SIG-M5 (cell line): ENCODE measurements around the gene MALSU1.
A peak's percentile ranks its signal among the peaks of the same experiment; 100 is the strongest.
"Not testable (repeated sequence)": the region's sequence is repeated elsewhere in the genome, so short reads cannot be mapped to it uniquely, and the experiment has no call there.

Experiments used
- DNase-seq: peaks from one replicate; lab custom pipeline; 2025; lab: John Stamatoyannopoulos, UW

MALSU1 gene

GRCh38 chr7:23285657-23286646, 13.2 kb upstream of the MALSU1 start:
- no peak for DNase-seq

DNA sequence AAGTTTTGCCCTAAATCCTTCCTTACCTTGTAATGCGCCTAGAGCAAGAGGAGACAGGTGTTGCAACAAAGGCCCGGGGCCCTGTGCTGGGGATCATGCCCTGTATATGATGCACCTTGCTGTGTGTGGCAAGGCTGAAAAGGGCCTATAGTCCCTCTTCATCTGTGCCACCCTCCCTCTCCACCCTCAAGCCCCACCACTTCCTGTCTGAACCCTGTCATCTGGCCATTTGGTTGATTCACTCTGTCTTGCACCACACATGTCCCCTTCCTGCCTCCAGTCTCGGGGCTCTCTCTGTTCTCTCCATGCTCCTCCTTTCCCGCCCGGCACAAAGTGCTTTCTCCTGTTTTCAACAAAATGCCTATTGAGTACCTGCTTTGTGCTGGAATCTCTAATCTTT, 11.5 kb upstream of the MALSU1 start:
- DNase-seq: peak; percentile 7

- no peak for DNase-seq
These were observed 8.1 kb upstream of the MALSU1 start for GRCh38 chr7:23290993-23291392.

DNA sequence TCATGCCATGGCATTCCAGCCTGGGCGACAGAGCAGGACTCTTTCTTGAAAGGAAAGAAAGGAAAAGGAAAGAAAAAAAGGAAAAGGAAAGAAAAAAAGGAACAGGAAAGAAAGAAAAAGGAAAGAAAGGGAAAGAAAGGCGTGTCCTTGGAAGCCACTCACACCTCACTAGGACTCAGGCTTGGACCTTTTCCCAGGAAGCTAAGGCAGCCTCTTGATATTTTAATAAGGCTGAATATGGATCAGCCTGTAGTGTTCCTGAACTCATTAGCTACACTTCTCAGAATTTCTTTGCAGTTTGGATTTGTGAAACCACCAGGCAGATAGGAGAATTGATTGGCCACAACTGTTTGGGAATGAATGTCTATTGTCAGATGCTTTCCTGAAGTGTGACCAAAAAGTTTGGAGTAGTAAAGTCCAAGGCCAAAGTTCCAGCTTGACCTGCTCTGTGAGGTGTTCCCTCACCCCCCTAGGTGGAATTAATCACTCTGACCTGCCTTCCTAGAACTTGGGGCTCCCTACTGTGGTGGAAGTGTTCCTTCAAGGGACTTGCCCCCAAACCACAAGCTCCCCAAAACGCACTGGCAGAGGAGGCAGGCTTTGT, 7.1 kb upstream of the MALSU1 start:
- no peak for DNase-seq

- no peak for DNase-seq
These were observed 6.5 kb upstream of the MALSU1 start for GRCh38 chr7:23292623-23293022.

- DNase-seq: no peak
These were observed 5.6 kb upstream of the MALSU1 start for GRCh38 chr7:23293500-23294073.

GRCh38 chr7:23294549-23295400, 4.4 kb upstream of the MALSU1 start:
- no peak for DNase-seq

DNA sequence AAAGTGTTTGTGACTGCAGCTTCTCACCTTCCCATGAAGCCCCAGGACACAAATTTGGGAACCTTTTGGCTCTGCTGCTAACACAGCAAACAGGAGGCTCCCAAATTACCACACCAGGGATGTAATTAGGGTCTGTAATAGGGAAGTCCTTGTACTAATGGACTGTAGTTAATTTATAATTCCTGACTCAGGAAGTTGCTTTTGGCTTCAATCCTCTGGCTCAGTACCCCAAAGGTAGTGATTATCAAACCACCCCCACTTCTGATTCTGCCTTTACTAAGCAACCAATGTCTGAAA, 3.8 kb upstream of the MALSU1 start:
- DNase-seq: no peak

DNA sequence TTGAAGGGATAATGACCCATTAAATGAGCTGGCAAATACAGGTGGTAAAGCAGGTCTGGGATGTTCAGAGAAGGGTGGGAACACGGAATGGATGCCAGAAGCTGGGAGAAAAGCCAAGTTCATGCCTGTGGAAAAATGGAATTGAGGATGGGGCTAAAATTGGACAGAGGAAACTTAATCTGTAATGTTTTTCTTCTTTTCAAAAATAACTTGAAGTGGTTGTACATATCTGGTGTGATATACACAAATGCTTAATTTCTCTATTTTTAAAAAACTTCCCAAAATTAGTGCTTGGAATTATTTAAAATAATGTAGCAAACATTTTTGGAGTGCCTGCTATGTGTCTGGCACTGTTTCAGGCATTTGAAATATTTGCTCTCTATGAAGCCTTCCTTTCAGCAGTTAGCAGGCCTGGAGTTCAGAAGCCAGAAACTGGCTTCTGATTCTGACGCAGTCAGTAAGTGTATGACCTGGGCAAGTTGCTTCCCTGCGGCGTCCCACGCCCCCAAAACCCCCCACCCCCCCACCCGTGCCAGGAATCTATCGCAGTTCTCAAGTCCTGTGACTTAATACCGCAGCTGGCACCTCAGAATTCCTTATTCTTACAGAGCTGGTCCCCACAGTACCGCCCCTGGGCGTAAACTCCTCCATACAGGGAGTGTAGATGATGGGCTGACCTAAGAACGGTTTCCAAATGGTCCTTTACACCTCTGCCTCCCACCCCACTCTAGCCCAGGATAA, 828 bp upstream of the MALSU1 start:
- DNase-seq: no peak

- DNase-seq: no peak
These were observed 696 bp downstream of the MALSU1 start for GRCh38 chr7:23299770-23300300.

- no peak for DNase-seq
These were observed 7.9 kb downstream of the MALSU1 start for GRCh38 chr7:23306936-23307521.

GRCh38 chr7:23308754-23309153, 9.6 kb downstream of the MALSU1 start:
- no peak for DNase-seq

GRCh38 chr7:23312141-23312540, 13.0 kb downstream of the MALSU1 start:
- DNase-seq: not testable (repeated sequence)

DNA sequence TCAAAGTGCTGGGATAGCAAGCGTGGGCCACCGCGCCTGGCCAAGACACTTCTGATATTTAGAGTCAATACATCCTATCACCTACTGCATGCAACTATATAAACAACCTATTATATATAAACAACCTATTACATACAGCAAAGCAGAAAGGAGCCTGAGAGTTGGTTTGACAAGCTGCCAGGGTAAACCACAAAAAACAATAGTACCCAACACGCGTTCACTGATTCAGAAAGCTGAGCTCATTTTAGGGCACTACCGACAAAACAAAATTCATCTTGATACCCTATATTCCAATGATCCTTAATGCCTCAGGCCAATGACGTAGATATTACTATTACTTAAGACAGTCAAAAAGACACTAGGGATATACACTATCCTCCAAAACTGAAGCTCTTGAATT, 16.2 kb downstream of the MALSU1 start:
- no peak for DNase-seq

- no peak for DNase-seq
These were observed 32.0 kb downstream of the MALSU1 start for GRCh38 chr7:23331132-23331531.

DNA sequence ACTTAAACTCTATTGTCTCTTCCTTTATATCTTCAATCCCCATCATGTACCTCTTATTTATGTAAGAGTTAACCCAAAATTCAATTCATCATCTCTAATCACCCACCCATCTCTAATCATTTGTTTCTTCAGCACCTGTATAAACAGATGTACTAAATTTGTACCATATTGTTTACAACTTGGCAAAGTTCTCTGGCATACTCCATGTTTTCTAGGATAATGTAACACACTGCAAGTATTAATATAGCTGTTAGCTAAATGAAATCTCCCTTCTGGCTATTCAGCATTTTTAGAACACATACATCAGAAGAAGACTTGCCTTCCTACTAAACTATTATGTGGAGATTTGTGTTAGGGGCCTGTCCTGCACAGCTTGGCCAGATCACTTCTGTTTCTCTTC, 33.1 kb downstream of the MALSU1 start:
- no peak for DNase-seq

DNA sequence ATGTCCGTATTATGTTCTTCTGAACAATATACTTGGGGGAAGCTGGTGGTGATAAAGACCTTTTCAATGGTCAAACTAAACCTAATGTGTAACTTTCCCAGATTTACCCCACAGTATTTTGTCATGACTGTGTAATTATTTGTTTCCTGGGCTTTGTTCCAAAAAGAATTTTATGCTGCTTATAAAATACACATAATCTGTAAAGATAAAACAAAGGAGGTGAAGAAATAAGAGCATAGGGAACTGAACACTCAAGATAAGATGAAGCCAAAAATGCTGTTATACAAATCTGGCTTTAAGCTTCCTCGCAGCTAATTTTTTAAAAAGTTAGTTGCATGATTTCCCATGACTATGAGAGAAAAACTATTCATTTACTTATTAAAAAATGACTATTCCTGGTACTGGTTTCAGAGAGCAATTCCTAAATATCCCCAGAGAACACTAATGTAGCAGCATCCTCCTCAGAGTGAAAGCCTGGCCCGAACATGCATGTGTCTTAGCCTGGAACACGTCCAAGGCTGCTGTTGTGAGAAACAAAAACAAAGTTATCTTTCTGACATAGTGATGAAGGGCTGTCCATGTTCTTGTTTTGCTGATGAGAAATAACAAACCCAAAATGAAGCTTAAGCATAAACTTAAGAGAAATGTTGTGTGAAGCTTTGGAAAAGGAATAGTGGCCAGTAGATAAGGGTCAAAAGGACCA, 33.9 kb downstream of the MALSU1 start:
- DNase-seq: no peak

- DNase-seq: no peak
These were observed 34.6 kb downstream of the MALSU1 start for GRCh38 chr7:23333671-23334246.

DNA sequence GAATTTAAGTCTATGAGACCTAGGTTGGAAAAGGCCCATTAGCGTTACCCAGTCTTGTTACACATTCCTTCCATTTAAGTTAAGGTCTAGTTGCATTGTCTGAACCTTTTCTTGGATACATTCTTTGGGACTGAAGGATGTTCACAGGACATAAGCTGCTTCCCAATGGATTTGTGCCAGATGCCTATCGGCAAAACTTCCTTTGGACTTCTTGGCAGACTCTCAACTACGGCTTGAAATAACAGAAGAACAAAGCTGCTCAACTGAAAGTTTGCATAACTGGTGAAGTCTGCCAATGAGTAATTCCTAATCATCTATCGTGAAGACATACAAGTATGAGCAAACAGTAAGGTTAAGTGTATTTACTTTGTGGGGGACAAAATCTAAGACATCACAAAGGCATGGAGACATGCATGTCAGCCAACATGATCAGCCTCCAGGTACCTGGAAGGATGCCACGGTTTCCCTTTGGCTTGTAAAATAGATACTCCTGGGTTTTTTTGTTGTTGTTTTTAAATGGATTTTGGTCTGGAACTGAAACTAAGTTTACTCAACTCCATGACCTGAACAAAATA, 35.4 kb downstream of the MALSU1 start:
- no peak for DNase-seq

DNA sequence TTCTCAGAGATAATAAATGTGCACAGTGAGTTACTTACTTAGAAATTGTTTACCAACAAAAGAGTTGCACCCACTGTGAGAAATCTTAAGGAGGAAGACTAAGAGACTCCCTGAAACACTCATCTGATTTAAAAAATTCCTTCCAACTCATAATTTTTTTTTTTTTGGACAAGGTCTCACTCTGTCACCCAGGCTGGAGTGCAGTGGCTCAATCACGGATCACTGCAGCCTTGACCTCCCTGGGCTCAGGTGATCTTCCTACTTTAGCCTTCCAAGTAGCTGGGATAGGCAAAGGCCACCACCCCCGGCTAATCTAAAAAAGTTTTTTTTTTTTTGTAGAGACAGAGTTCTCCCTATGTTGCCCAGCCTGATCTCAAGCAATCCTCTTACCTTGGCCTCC, 36.0 kb downstream of the MALSU1 start:
- DNase-seq: no peak
